Measurements from ENCODE around the gene KCNV2.

GRCh38 chr9:2732492-2732891 lies 15.2 kb downstream of the KCNV2 start:
- TF ChIP-seq POLR2A (IDR thresholded peaks at IDR 0.05) = no peak
- TF ChIP-seq CTCF (IDR thresholded peaks at IDR 0.05) = no peak
